Measurements from ENCODE around the gene PKDCC.

The PKDCC gene

GRCh38 chr2:42047488-42048298 lies at the start of gene PKDCC:
Gene PKDCC (plus strand): TSS chr2:42048021. CDS start chr2:42048200, 179 bp downstream.
- peak; percentile 36 for DNase-seq

GRCh38 chr2:41998186-41999127 lies 49.4 kb upstream of the PKDCC start:
- DNase-seq, result no peak

GRCh38 chr2:41999128-41999480 lies 48.7 kb upstream of the PKDCC start:
- no peak for DNase-seq

- no peak for DNase-seq
Observed at GRCh38 chr2:41999592-42000281, 48.1 kb upstream of the PKDCC start.

GRCh38 chr2:42001711-42002201 lies 46.1 kb upstream of the PKDCC start:
- DNase-seq, result no peak

GRCh38 chr2:42007551-42007950 lies 40.3 kb upstream of the PKDCC start:
- no peak for DNase-seq

- DNase-seq, result no peak
Observed at GRCh38 chr2:42008241-42008921, 39.4 kb upstream of the PKDCC start.

- DNase-seq, result peak; percentile 56
Observed at GRCh38 chr2:42009657-42010580, 37.9 kb upstream of the PKDCC start.

GRCh38 chr2:42010743-42011298 lies 37.0 kb upstream of the PKDCC start:
- no peak for DNase-seq

- DNase-seq, result no peak
Observed at GRCh38 chr2:42012137-42012536, 35.7 kb upstream of the PKDCC start.

GRCh38 chr2:42012651-42013050 lies 35.2 kb upstream of the PKDCC start:
- no peak for DNase-seq

GRCh38 chr2:42013409-42013808 lies 34.4 kb upstream of the PKDCC start:
- no peak for DNase-seq

- DNase-seq, result no peak
Observed at GRCh38 chr2:42021464-42021863, 26.4 kb upstream of the PKDCC start.

- no peak for DNase-seq
Observed at GRCh38 chr2:42025151-42025582, 22.7 kb upstream of the PKDCC start.

- DNase-seq, result no peak
Observed at GRCh38 chr2:42026272-42026671, 21.5 kb upstream of the PKDCC start.

GRCh38 chr2:42028571-42029148 lies 19.2 kb upstream of the PKDCC start:
- DNase-seq, result no peak

- DNase-seq, result no peak
Observed at GRCh38 chr2:42029171-42029570, 18.6 kb upstream of the PKDCC start.

- no peak for DNase-seq
Observed at GRCh38 chr2:42029639-42030199, 18.1 kb upstream of the PKDCC start.

- no peak for DNase-seq
Observed at GRCh38 chr2:42030200-42030759, 17.5 kb upstream of the PKDCC start.

- DNase-seq, result no peak
Observed at GRCh38 chr2:42030829-42031228, 17.0 kb upstream of the PKDCC start.

Measured in activated CD4-positive, alpha-beta T cell treated with anti-CD3 and anti-CD28 coated beads, Interleukin-10, Interleukin-2, amounts not matched to agents 100 ng/mL and 50 ng/mL, durations not matched to agents 16 hours and 8 hours (primary cell).